Loucy (cell line): ENCODE results near the gene KRT2.

Experiments used
- CTCF ChIP-seq: fragments of 200-600 bp; sonication (generic); conservative IDR thresholded peaks from 2 replicates; pipeline ENCODE4 v1.5.1; 2014; ENCODE audit warnings: mild to moderate bottlenecking, antibody characterized with exemption, low read length
- EZH2phosphoT487 ChIP-seq: fragments of 200-600 bp; IDR thresholded peaks from 2 replicates; pipeline ENCODE4 v1.6.1; 2018; ENCODE audit warnings: antibody characterized with exemption, mild to moderate bottlenecking, moderate library complexity, borderline replicate concordance

- TF ChIP-seq CTCF (no peak), EZH2phosphoT487 (no peak)
Measured at GRCh38 chr12:52634266-52635056, 17.6 kb downstream of the KRT2 start.
